ENCODE data around the gene FITM2.

DNA sequence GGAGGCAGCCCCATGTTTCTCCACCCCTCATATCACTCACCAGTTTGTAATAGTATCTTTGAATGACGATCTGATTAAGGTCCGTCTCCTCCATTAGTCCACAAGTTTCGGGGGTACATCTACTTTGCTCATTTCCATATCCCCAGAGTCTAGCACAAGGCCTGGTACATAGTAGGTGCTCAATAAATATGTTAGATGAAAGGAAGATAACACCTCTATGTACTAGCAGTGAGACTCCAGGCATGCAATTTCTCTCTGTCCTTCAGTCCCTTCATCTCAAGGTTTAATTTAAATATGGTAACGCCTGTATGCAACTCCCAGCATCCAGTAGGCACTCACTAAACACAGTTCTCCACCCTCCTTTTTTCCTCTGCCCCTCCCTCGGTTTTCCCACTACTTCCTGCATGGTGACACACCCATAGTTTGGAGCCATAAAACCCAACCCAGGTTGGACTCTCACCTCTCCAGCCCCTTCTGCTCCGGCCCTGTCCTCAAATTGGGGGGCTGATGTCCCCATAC, 44.0 kb upstream of the FITM2 start:
- no peak for TF ChIP-seq POLR2A (IDR thresholded peaks at IDR 0.05)
- no peak for TF ChIP-seq CTCF (IDR thresholded peaks at IDR 0.05)

Measured in heart left ventricle (tissue), 13 donors.